Left renal cortex interstitium (tissue), 4 donors: ENCODE data around the gene TMEM200B. TPM values are rescaled to one million over a fixed set of nuclear protein-coding genes. Genes with fewer than 3 reads are reported as not detected.
"Not testable (repeated sequence)": the region's sequence is repeated elsewhere in the genome, so short reads cannot be mapped to it uniquely, and the experiment has no call there.

Source experiments
- DNase-seq, 4 donors: peaks; one replicate each; pipeline ENCODE4 v3.0.0-alpha.2; 2013; ENCODE audit warnings: low read depth in 4 of 4, low spot score in 2 of 4, missing footprints in 1 of 4
- polyA plus RNA-seq, 4 donors: library from polyadenylated mRNA; unstranded; fragments of 120-200 nt; gene quantifications; one replicate each; pipeline ENCODE4 v1.2.1, GENCODE V29; 2013; ENCODE audit not compliant: insufficient read length in 4 of 4

TMEM200B gene
- polyA plus RNA-seq, 4 donors, result 15.2 to 19.9 (median 16.0) TPM

- DNase-seq, result no peak
Measured at GRCh38 chr1:29113413-29114117, 10.1 kb downstream of the TMEM200B start.

DNA sequence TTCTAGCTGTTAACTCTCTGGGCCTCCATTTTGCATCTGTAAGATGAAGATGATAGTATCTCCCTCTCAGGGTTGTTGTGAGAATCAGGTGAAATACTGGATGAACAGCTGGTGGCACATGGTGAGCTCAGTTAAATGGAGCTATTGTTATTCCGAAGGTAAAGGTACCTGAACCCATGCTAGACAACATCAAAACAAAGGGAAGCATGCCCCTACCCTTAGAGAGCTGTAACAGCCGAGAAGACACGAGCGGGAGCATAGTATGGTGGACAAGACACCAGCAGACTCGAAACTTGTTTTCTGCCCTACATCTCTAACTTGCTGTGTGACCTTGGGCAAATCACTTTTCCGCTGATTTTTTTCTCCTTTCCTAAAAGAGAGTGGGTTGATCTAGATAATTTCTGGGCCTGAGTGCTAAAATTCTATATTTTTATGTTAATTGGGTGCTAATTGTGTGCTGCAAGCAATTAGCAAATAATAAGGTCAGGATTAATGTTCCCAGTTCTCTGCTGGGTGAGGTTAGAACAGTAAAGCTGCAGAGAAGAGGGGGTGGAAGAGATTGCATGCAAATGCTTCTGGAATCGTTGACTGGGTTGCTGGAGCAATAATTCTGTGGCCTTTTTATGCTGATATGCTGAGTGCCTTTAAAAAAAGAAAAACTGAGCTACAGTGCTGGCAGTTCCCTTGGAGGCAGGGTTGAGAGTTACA, 10.8 kb downstream of the TMEM200B start:
- no peak for DNase-seq

DNA sequence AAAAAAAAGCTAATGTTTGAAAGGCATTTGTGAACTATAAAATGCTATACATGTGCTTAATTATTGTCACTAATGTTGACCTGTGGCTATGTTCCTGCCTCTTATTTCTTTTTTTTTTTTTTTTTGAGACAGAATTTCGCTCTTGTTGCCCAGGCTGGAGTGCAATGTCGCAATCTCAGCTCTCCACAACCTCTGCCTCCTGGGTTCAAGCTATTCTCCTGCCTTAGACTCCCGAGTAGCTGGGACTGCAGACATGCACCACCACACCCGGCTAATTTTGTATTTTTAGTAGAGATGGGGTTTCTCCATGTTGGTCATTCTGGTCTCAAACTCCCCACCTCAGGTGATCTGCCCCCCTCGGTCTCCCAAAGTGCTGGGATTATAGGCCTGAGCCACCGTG, 15.7 kb downstream of the TMEM200B start:
- not testable (repeated sequence) for DNase-seq

GRCh38 chr1:29105822-29106221, 17.9 kb downstream of the TMEM200B start:
- DNase-seq, result no peak

- DNase-seq, result no peak
Measured at GRCh38 chr1:29100487-29100886, 23.2 kb downstream of the TMEM200B start.

GRCh38 chr1:29099286-29099685, 24.4 kb downstream of the TMEM200B start:
- no peak for DNase-seq

GRCh38 chr1:29096231-29096886, 27.3 kb downstream of the TMEM200B start:
- DNase-seq, result no peak

GRCh38 chr1:29094954-29095353, 28.7 kb downstream of the TMEM200B start:
- no peak for DNase-seq

GRCh38 chr1:29094433-29094832, 29.3 kb downstream of the TMEM200B start:
- no peak for DNase-seq

DNA sequence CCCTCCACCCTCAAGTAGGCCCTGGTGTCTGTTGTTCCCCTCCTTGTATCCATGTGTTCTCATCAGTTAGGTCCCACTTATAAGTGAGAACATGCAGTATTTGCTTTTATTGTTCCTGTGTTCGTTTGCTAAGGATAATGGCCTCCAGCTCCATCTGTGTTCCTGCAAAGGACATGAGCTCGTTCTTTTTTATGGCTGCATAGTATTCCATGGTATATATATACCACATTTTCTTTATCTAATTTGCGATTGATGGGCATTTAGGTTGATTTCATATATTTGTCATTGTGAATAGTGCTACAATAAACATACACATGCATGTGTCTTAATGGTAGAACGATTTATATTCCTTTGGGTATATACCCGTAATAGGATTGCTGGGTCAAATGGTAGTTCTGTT, 31.0 kb downstream of the TMEM200B start:
- not testable (repeated sequence) for DNase-seq

DNA sequence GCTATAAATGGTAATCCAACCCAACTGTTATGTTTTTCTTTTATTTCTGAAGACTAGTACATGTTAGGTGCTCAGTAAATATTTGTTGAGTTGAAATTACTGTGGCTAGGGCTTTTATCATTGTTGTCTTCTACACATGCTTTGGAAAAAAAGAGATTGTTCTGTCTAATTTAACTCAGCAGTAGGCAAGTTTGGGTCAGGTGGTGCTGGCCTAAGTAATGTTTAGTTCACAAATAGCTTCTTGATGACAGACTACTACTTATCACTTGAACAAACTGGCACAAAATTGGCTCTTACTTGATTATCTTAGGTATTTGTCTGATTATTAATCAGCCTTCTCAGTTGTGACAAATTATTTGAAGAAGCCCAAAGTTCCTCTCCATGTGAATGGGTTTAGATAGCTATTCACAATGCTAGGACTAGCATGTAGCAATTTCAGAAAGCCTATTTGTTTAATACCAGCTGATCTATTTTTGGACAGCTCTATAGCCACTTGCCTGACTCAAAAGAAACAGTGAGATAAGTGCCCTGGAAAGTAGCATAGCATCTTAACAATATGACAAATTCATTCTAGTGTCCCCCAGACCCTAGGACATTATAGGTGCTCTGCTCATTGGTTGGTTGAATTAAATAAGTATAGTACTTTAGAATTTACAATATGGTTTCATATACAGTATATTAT, 32.6 kb downstream of the TMEM200B start:
- no peak for DNase-seq

DNA sequence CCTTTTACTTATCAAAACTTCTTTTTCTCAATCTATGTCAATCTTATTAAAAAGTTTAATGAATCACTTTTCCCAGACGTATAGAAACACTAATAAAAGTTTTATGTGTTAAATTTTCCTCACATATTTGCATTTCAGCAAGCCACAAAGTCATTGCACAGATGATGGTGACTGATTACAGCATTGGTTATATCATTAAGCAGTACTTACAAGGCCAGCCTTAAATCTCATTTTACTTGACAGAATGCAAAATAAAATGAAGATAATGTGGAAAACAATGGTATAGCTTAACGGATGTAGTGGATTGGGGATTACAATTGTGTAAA, 39.5 kb downstream of the TMEM200B start:
- DNase-seq, result no peak

DNA sequence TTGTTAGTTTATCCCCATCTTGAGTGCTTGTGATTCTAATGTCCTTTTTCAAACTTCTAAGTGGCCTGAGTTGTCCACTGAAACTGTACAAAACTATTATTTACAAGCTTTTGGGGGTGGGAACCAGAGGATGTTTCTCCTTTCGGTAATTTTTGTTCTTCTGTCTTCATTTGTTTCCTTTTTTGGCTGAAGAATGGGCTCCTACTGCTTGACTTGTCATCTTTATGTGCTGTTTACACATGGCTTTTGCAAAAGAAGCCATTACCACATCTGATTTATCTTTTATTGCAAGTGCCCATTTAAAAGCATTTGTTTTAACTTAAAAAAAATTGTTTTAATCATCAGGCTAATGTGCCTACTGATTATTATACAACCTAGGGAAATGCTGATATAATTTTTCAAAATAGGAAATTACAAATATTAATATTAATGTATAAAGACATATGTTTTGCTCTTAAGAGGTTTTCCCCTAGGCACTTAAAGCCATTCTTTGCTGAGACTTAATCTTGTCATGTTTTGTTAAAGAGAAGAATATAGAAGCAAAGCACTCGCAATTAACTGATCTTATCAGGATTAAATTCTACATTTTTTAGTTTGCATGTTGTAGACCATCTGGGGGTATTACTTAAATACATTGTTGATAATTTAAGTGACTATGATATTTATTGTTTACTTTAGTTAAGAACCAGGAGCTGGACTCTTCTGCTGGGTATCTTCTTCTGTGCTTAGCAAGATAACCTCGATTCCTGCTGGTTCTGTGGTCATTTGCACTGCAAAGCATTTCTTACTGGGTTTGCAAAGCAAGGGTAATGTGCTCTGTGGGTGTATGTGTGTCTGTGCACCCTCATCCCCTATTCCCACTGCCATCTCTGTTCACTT, 40.1 kb downstream of the TMEM200B start:
- no peak for DNase-seq

DNA sequence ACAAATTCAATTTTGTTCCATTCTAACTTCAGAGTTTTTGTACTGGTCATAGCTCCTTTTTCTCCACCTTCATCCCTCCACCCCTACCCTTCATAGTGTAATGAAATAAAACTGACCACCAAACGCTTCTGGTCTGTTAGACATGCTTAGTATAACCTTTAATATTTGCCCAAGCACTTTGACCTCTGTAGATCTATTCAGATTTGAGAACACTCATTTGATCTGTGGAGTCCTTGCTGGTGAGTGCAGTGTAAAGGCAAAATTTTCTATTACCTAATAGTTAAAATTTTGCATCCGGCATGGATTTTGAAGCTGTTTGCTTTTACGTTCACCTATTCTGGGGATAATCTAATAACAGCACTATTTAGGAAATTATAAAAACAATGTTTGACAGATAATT, 41.2 kb downstream of the TMEM200B start:
- no peak for DNase-seq

DNA sequence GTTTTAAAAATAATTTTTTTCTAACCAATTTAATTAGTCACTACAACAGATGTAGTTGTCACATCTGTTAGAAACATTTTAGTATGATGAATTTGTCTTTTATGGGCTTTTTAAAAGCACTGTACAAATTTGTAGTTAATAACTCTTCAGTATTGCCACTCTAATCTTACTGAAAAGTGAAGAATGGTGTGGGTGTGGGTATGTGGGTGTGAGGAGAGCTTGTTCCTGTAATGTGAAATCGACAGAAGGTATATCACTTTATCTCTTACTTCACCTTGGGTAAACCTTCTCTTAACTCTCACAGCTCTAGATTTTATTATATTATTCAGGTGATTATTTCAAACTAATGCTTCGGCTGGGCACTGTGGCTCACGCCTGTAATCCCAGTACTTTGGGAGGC, 42.5 kb downstream of the TMEM200B start:
- DNase-seq, result no peak

GRCh38 chr1:29079916-29080629, 43.6 kb downstream of the TMEM200B start:
- not testable (repeated sequence) for DNase-seq

- DNase-seq, result no peak
Measured at GRCh38 chr1:29077155-29077554, 46.5 kb downstream of the TMEM200B start.
